K562 (cell line): Measurements from ENCODE around the gene GJD4. TPM values are rescaled to one million over a fixed set of nuclear protein-coding genes. Genes with fewer than 3 reads are reported as not detected.

Experiments
- NR2C1 ChIP-seq, 2 experiments: fragments of 450-650 bp; IDR thresholded peaks; 2 replicates each; pipeline ENCODE4 v1.6.1; 2017; ENCODE audit warnings: mild to moderate bottlenecking in 2 of 2, antibody characterized with exemption in 1 of 2, inconsistent platforms in 1 of 2, missing compliant biosample characterization in 1 of 2, missing genetic modification characterization in 1 of 2
- PHF8 ChIP-seq: fragments of 200-600 bp; sonication (generic); IDR thresholded peaks from 2 replicates; pipeline ENCODE4 v1.6.1; 2012; ENCODE audit warnings: mixed run types, mild to moderate bottlenecking, inconsistent platforms, low read length, moderate library complexity, borderline replicate concordance
- POLR2B ChIP-seq: fragments of 450-650 bp; IDR thresholded peaks from 2 replicates; pipeline ENCODE4 v1.6.1; 2018; ENCODE audit warnings: low read depth; ENCODE audit not compliant: partially characterized antibody
- POLR2G ChIP-seq: fragments of 200-400 bp; formaldehyde crosslinking; IDR thresholded peaks from 2 replicates; pipeline ENCODE4 v1.6.1; 2017; ENCODE audit warnings: low read depth, mild to moderate bottlenecking, antibody characterized with exemption, low read length, moderate library complexity
- RAD51 ChIP-seq: fragments of 450-650 bp; IDR thresholded peaks from 2 replicates; pipeline ENCODE4 v1.7.1; 2016; ENCODE audit warnings: low read depth, mild to moderate bottlenecking, borderline replicate concordance
- RBFOX2 ChIP-seq: fragments of 200-400 bp; formaldehyde crosslinking; IDR thresholded peaks from 2 replicates; pipeline ENCODE4 v1.6.1; 2017; ENCODE audit warnings: low read depth, mild to moderate bottlenecking, low read length, moderate library complexity
- ZNF707 ChIP-seq: fragments of 250-450 bp; sonication (Bioruptor Pico); conservative IDR thresholded peaks from 2 replicates; pipeline ENCODE4 v1.8.0; 2022; ENCODE audit warnings: inconsistent platforms, mild to moderate bottlenecking, moderate library complexity
- polyA plus RNA-seq, 8 experiments: library from polyadenylated mRNA; depleted of rRNA in 4 of 8; stranded (reverse) in 5 of 8; unstranded in 3 of 8; fragments of >200 nt; fragmentation: Nextera tagmentation in 2 of 8; fragmentation: Illumina TruSeq in 1 of 8; extraction: Ambion mirVana in 2 of 8; extraction: Trizol in 1 of 8; gene quantifications; 2 replicates each; pipeline versions ENCODE4 v1.2.1 to v1.2.3, GENCODE V29; 2011 to 2014; ENCODE audit warnings: inconsistent platforms in 1 of 8, missing spikeins in 1 of 8
- total RNA-seq, 7 experiments: library from RNA; depleted of rRNA in 6 of 7; stranded (reverse); fragments of >200 nt in 6 of 7; fragmentation: Illumina TruSeq in 2 of 7; extraction: Trizol in 2 of 7; gene quantifications; 2 replicates each; pipeline versions ENCODE4 v1.2.1 to v1.2.3, GENCODE V29; 2011 to 2021; ENCODE audit warnings: low replicate concordance in 1 of 7
- TF ChIP-seq, protein P1 (sequence below), 3 experiments: fragments of 200-800 bp in 1 of 3; fragments of 250-450 bp in 1 of 3; fragments of 450-650 bp in 1 of 3; sonication (Bioruptor Pico) in 1 of 3; sonication (Bioruptor generic) in 1 of 3; formaldehyde crosslinking in 1 of 3; IDR thresholded peaks; 2 replicates each; pipeline versions ENCODE4 v1.6.1 to v1.8.0; 2016 to 2022; ENCODE audit warnings: mild to moderate bottlenecking in 2 of 3, missing genetic modification characterization in 2 of 3, missing compliant biosample characterization in 1 of 3, moderate library complexity in 1 of 3

The GJD4 gene
- total and polyA plus RNA-seq, 9 of the 15 experiments (the other 6 are each of a cell fraction or from before 2014, with no cell fraction given): not detected

DNA sequence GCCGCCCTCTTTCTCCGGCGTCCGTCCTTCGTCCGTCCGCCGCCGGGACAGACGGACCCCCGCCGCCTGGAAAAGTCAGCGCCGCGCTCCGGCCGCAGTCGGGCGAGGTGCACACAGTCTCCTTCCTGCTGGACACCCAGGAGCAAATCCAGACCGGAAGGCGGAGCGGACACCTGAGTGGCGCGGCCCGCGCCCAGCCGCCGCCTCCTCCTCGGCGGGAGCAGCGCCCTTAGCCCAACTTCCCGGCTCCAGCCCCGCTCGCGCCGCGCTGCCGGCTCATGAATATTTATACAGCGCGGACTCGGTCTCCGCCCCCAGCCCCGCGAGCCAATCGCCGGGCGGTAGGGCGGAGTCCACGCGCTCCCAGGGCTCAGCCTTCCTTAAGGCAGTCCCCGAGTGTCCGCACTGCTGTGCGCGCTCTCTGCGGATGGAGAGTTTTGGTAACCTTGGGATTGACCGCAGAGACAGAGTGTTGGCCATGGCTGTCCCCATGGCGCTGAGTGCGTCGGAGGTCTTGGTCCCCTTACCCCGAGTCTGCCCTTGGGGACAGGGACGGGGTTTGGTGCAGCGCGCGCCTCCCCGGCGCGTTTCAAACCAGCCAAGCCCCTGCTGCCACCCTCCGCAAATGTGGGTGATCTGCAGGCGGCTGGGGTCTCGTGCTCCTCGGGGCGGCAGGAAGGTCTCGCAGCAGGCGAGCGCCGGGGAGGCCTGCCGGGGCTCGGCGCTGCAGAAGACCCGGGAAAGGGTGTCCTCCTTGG lies 37.1 kb downstream of the GJD4 start, which contains the start of gene FZD8 (continued):
- TF ChIP-seq RBFOX2 (peak; percentile 80), PHF8 (peak; percentile 56; the same call in 1 of the 2 replicates), RAD51 (no peak), ZNF707 (CRISPR knock-in tag) (no peak), POLR2G (peak; percentile 85), NR2C1 (IDR thresholded peaks at IDR 0.05) (no peak), NR2C1 (tag; IDR thresholded peaks at IDR 0.05) (no peak), POLR2B (no peak)
- TF ChIP-seq, protein P1, sequence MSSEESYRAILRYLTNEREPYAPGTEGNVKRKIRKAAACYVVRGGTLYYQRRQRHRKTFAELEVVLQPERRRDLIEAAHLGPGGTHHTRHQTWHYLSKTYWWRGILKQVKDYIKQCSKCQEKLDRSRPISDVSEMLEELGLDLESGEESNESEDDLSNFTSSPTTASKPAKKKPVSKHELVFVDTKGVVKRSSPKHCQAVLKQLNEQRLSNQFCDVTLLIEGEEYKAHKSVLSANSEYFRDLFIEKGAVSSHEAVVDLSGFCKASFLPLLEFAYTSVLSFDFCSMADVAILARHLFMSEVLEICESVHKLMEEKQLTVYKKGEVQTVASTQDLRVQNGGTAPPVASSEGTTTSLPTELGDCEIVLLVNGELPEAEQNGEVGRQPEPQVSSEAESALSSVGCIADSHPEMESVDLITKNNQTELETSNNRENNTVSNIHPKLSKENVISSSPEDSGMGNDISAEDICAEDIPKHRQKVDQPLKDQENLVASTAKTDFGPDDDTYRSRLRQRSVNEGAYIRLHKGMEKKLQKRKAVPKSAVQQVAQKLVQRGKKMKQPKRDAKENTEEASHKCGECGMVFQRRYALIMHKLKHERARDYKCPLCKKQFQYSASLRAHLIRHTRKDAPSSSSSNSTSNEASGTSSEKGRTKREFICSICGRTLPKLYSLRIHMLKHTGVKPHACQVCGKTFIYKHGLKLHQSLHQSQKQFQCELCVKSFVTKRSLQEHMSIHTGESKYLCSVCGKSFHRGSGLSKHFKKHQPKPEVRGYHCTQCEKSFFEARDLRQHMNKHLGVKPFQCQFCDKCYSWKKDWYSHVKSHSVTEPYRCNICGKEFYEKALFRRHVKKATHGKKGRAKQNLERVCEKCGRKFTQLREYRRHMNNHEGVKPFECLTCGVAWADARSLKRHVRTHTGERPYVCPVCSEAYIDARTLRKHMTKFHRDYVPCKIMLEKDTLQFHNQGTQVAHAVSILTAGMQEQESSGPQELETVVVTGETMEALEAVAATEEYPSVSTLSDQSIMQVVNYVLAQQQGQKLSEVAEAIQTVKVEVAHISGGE (CRISPR knock-in tag; IDR thresholded peaks at IDR 0.05): peak in 1 of 3 experiments; percentile 34; a peak in 1 of 6 replicates
- TF ChIP-seq, all 486 proteins: peak for 29
